GM18519 (cell line): ENCODE measurements around the gene PLCL2.

ENCODE experiments used
- ATAC-seq: cut with Tn5 transposase; IDR thresholded peaks from one replicate; pipeline ENCODE4 v1.9.1; 2021; ENCODE audit warnings: mild to moderate bottlenecking, moderate library complexity; ENCODE audit not compliant: unreplicated experiment, low FRiP score

The PLCL2 gene

DNA sequence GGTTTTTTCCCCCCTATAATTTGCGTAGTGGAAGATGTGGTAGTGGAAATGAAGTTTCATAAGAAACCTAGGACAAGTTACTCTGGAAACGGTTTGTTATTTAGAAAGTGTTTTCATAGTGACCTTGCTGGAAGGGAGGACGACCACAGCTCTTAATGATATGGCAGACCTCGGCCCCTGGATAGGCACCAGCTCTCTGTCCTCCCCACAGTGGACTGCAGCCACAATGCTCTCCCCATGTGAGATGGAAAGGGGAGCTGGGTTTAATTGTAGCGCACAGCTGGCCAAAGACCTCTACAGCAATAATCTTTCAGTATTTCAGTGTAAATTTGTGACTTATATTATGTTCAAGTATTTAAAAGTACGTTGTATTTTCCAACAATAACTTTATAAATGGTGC, 151.2 kb downstream of the PLCL2 start:
- ATAC-seq = no peak

DNA sequence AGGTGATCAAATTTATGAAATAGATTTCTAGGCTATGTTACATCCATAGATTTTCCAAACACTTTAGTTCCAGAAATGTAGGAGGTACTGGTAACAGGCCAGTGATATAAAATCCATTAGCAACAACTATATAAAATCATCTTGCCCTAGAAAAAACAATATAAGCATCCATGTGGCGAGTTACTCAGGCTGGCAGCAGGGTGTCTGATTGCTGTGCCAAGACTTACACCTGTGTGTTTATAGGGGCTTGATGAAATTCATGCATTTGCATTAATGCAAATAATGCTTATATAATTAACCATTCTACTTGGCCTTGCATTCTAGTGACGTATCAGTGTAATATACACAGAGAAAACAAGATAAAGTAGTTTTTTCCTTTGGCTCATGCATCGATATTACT, 153.4 kb downstream of the PLCL2 start:
- no peak for ATAC-seq

DNA sequence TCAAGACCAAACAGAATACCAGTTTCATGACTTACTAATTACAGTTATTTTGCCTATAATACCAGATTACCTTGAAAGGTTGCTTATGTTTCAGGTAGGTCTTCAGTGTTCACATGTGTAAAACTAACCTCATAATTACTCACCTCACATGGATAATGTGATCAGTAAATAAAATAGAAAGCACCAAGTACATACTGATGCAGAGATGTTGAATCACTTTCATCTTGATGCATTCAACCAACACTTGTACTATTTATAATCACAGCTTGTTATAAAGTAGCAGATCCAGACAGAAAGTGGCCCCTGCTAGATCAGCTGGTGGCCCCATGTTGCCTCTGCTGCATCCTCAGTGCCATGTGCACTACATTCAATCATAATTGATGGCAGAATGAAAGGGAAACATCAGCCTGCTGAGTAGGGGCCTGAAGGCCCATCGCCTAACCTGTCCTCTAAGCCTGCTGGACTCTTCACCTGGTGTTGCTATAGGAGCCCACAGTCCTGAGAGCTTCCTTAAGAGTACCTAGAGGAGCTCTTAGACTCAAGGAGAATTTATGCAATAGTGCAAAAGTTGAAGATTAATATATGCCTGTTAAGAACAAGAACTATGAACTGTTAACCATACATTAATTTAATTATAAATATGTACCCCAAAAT, 154.3 kb downstream of the PLCL2 start:
- ATAC-seq = no peak

DNA sequence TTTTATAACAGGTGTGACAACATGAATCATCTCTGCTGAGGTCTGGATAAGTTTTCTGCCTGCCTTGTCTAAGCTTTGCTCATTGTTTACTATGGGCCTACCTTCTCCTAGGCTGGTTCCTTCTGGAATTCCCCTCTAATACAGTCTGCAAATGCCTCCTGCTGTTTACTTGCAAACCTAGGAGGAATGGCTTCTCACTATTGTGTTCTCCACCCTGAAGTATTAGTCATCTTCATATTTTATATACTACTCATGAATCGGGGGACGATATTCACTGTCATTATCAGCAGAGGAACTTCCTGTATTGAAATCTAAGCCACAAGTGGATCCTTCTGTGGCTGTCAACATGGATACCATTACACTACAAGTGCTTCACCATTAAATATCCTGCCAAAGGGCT, 154.8 kb downstream of the PLCL2 start:
- ATAC-seq = no peak

DNA sequence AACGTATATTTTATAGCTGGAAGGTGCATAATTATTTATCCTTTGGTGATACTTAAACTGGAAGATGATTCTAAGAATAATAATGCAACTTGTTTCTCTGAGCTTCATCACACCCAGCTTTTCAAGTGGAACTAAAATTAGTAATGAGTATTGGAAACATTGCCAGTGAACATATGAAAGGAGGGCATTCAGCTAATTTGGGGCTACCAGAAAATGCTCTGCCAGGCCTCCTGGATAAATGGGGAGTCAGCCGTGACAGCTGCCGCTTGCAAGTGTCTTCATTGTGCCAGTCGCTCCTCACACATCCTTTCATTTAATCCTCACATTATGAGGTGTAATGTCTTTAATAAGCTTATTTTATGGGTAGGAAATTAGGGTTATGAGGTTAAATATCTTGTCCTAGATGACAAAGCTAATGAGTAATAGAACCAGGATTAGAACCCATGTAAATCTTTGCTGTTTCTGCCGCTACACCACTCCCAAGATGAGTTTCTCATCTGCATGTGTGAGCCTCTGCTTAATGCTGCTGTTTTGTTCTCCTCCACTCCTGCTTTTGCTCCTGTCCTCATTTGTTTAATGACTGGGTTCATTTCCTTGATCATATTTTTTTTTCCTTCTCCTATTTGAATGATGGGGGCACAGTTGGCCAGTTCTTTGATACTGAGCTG, 155.7 kb downstream of the PLCL2 start:
- ATAC-seq = no peak

DNA sequence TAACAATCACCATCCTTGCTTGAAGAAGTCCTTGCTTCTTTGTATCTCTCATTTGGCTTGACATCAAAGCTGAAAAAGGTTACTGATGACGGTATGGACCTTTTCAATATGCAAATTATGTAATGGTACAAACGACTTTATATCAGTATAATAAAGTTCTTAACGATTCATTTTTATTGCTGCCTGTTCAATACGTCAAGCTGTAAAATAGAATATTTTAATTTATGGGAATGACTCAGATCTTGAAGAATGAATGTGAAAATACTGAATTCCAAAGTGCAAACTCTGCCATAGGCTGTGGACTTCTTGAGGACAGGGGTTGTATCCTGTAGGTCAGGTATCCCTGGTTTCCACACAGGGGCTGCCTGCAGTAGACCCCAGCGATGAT, 156.2 kb downstream of the PLCL2 start:
- ATAC-seq = no peak

DNA sequence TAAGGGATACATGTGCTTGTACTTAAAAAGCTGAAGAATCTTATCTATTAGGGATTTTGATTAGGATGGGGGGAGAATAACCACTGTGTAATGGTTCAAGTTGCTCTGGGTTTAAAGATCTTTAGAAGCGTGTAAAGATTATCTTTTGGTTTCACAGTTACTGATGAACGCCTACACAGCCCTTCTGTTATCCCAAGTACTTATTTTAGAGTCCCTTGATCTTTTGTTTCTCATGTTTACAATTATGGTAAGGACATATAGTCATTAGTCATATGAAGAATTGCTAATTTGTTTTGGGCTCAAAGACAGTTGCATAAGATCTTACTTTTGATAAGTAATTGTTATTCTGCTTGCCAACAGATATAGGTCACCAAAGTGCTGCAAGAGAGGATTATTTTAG, 160.1 kb downstream of the PLCL2 start:
- ATAC-seq = peak; percentile 88

DNA sequence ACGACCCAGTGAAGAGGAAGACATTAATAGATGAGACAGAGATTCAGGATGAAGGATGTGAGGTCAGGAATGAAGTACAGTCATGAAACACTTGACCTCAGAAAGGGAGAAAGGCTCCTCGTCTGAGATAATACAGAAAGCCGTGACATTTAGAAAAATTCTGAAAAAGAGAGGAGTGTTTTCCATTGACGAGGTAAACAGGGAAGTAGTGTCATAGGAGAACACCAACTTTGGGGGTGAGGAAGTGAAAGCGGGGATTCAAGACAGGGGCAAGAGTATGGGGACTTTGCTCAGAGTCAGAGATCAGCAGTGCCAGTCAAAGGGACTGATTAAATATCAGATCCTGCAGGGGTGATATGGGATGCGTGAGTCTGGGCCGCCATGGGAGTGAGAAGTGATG, 160.9 kb downstream of the PLCL2 start:
- ATAC-seq = no peak

DNA sequence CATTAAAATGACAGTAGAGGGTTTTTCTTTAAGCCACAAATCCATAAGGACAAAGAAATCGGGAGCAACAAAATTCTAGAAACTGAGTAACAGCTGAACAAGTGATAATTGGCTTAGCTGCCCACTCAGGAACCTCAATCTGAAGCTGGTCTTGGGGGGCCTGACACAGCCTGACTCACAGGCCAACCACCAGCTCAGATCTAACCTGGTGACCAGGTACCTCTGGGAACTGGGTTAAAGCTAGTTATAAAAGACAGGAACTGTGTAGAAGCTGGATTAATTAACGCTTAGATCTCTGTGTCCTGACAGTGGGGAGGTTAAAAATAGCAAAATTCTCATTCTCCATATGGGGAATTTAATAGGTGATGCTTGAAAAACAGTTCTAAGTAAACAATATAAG, 161.9 kb downstream of the PLCL2 start:
- no peak for ATAC-seq

DNA sequence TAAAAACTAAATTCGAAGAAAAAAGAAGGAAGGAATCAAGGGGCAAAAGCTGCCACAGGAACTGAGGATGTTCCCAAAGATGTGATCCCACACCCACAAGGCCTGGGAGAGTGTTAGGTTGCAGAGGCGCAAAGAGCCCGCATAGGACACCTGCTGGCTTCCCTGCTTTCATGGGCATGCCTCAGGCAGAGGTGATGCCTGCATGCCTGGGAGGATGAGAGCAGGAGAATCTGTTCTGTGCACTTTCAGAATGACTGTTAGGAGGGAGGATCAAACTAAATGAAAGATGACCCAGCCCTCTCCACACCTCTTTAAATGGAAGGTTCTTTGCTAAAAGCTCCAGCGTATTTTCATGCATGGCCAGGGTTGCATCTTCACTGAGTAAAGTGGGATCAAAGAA, 162.4 kb downstream of the PLCL2 start:
- no peak for ATAC-seq

DNA sequence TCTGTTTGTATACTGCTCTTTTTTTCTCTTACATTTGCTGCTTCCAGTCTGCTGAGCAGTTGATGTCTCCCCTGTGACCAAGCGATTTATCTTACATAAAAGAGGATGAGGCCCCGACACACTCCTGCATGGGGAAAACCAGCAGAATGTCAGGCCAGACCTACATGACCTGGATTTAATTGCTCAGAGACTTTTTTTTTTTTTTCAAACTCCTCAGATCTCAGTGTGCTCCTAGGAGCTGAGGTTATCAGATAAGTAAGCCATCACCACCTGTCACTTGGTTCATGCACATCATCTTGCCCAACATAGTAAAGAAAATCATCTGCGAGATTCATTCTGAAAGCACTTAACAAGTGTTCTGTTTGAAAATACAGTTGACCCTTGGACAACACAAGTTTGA, 163.1 kb downstream of the PLCL2 start:
- ATAC-seq = no peak

DNA sequence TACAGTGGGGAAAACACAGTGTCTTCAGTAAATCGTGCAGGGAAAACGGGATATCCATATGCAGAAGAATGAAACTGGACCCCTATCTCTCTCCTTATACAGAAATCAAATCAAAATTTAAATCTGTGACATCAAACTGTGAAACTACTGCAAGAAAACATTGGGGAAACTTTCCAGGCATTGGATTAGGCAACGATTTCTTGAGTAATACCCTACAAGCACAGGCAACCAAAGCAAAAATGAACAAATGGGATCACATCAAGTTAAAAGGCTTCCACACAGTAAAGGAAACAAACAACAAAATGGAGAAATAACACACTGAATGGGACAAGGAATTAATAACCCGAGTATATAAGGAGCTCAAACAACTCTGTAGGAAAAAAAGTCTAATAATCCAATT, 165.3 kb downstream of the PLCL2 start:
- ATAC-seq = no peak

DNA sequence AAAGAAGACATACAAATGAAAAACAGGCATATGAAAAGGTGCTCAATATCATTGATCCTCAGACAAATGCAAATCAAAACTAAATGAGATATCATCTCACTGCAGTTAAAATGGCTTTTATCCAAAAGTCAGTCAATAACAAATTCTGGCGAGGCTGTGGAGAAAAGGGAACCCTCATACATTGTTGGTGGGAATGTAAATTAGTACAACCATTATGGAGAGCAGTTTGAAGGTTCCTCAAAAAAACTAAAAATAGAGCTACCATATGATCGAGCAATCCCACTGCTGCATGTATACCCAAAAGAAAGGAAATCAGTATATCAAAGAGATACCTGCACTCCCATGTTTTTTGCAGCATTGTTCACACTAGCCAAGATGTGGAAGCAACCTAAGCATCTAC, 165.8 kb downstream of the PLCL2 start:
- no peak for ATAC-seq

DNA sequence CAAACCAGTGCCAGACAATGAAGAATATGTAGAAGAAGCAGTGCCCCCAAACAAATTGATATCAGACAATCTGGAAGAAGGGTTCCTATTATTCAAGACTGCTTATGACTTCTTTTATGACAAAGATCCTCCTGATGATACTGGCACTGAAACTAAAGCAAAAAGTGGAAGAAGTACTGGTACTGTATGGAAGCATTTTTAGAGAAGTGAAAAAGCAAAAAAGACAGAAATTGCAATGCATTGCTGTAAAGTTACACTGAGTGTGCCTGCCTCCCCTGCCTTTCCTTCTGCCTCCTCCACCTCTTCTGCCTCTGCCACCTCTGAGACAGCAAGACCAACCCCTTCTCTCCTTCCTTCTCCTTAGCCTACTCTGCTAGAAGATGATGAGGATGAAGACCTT, 167.6 kb downstream of the PLCL2 start:
- peak; percentile 63 for ATAC-seq

DNA sequence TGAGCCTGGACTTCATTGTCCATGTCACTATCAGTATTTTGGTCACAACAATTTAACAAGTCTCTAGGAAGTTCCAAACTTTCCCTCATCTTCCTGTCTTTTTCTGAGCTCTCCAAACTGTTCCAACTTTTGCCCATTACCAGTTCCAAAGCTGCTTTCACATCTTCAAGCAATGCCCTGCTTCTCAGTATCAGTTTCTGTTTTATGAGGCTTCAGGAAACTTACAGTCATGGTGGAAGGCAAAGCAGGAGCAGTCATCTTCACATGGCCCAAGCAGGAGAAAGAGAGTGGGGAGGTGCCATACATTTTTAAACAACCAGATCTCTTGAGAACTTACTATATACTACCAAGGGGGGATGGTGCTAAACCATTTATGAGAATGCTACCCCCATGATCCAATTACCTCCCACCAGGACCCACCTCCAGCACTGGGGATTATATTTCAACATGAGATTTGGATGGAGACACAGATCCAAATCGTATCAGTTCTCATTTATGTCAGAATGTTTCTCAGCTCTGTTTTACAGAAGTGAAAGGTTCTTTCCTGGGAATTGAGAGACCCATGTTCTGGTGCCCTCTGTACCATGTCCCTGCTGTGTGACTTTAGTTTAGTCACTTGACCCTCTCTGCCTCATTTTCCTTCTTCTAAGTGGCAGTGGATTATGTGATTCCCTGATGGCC, 169.7 kb downstream of the PLCL2 start:
- ATAC-seq = no peak

DNA sequence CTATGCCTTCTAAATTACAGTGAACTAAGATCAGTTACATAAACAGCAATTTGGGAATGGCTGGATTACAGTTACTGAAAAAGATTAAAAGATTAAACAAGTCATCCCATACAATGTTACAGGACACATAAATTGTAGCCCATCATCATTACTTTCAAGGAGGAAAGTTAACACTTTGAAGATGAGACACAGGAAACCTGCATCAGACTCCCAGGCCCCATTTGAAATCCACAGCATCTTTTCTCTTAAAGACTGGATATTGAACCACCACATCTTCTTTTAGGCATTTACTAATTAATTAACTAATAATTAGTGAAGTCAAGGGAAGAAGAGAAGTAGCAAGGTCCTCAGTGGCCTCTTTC, 170.2 kb downstream of the PLCL2 start:
- no peak for ATAC-seq

DNA sequence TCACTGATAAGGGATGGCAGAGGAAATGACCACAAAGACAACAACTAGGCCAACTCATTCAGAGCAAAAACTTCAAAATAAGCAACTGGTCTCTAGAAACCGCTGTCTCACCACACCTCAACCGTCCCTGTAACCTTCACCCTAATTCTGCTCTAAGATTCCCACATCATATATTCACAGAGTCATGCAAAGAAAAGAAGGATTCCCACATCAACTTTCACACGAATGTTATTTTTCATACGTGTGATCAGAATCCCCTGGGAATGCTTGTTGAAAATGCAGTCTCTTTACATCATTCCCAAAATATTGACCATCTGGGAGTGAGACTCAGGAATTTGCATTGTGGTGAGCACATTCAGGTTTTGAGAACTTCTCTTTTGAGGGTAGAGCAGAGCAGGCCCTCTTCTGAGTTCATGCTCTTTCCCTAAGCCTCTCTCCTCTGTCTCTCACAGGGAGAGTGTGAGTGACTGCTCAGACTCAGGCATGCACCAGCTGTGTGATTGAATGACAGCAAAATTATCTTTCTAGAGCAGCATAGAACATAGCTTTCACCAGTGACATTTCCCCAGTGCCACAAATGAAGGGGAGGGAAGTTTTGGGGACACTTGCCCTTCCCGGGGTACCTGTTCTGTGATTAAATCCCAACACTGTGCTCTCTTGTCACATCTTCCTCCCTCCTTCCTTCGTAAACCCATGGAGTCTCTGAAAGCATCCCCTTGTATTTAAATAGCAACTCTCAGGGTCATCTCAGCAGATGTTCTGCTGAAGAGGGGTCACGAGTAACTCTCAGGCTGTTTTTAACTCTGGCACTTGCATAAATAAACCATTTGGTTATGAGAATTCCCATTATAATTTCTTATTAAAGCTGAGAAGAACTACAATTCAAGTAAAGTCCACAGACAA, 170.9 kb downstream of the PLCL2 start:
- peak; percentile 56 for ATAC-seq

DNA sequence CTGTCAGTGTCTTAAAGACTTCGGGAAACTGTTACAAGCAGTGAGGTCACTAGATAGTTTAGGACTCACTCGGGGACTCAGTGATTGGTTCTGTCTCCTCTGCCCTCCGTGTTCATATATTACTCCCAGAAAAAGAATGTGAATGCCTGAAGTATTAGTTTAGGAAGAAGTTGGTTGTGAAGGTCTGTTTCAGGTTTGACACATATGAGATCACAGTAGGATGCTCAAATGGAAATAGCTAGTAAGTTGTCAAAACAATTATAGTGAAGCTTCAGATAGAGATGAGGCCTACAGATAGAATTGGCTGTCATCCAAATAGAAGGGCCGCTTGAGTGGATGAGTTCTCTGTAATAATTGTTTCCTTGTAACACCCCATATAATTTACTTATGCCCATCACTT, 172.6 kb downstream of the PLCL2 start:
- no peak for ATAC-seq

DNA sequence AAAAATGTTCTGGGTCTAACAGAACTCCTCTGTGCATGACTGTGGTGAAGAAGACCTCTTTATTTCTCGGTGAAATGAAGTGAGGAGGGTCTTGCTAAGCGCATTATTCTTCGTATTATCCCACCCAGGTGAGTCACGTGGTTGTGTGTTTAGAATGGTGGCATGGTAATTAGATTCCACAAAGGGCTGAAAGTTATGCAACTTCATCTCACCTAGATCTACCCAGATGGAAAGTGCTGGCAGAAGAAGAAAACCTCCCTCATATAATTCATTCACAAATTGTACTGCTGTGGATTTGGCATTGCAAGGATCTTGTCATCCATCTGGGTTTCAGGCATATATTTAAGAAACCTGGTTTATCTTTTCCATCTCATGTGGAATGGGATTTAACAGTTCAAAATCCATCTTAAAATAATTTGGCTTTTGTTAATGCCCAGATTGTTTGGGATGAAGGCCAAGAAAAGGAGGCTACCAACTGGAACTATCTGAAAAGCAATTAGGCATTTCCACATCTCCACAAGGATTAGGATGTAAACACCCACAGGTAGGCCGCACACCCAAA, 175.3 kb downstream of the PLCL2 start:
- no peak for ATAC-seq

DNA sequence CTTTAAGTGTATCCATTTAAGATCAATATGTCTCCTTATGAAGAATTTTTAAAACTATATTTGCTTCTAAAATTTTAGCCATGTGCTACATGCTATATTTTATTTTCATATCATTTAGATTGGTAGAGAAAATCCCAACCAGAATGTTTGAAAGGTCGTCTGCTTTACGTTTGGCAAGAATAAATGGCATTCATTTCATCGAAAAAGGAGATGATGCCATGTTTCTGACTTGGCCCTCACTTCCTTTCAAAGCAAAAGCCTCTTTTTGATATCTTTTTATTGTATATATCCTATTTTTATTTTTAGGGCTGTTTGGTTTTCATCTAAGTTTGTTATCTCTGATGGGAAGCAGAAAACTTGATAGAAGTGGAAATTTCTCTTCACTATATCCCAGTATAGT, 176.2 kb downstream of the PLCL2 start:
- no peak for ATAC-seq

DNA sequence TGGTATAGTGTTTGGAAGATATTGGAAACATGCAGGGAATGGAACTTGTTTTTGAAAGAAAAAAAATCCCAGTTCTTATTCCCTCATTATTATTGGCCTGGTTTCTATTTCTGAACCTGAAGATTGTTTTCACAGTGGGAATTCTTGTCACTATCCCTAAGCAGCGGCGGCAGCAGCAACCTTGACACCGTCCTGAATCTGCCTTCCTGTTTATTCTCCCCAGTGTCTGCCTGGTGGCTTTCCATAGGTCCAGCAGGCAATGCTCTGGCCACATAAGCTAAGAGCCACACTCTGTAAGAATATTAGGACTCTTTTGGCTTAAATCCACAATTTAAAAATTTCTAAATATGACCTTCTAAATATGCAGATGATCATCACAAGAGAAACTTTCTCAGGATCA, 178.0 kb downstream of the PLCL2 start:
- ATAC-seq = no peak
